PC-9 (cell line): Measurements from ENCODE around the gene COL21A1. TPM values are rescaled to one million over a fixed set of nuclear protein-coding genes. Genes with fewer than 3 reads are reported as not detected.

Experiments used
- BruUV-seq: library from RNA; stranded (reverse); fragments of 400-500 nt; replicated peaks from 2 replicates; lab custom pipeline; 2021; lab: Mats Ljungman, UMichigan
- CTCF ChIA-PET: fragments of 300-600 bp; sonication (Branson Sonifier 250); formaldehyde crosslinking; loops from one replicate; lab custom pipeline; 2022; ENCODE audit warnings: antibody characterized with exemption; lab: Charles Lee
- POLR2A ChIA-PET: fragments of 300-600 bp; sonication (Branson Sonifier 250); formaldehyde crosslinking; loops from one replicate; lab custom pipeline; 2022; ENCODE audit warnings: antibody characterized with exemption; ENCODE audit not compliant: unreplicated experiment; lab: Charles Lee
- DNase-seq, 2 experiments: peaks; one replicate each; pipeline versions ENCODE4 v3.0.0 to v3.0.0-alpha.2; 2015 to 2022; ENCODE audit warnings: mixed read lengths in 1 of 2
- H2AFZ ChIP-seq: fragments of 200-600 bp; sonication (generic); 2 replicates; pipeline ENCODE4 v1.8.1; 2017; ENCODE audit warnings: antibody characterized with exemption
- H3F3A ChIP-seq: fragments of 200-600 bp; sonication (generic); 2 replicates; pipeline ENCODE4 v1.8.1; 2017; ENCODE audit warnings: antibody characterized with exemption, mild to moderate bottlenecking, low read depth; ENCODE audit not compliant: insufficient read depth
- H3K27ac ChIP-seq: fragments of 200-600 bp; sonication (generic); 2 replicates; pipeline ENCODE4 v1.6.1; 2016; ENCODE audit warnings: mixed run types
- H3K27me3 ChIP-seq: fragments of 200-600 bp; sonication (generic); 2 replicates; pipeline ENCODE4 v1.6.1; 2016; ENCODE audit warnings: low read depth, mixed run types; ENCODE audit not compliant: insufficient read depth
- H3K36me3 ChIP-seq: fragments of 200-600 bp; sonication (generic); 2 replicates; pipeline ENCODE4 v1.6.1; 2016; ENCODE audit warnings: low read depth, mixed run types
- H3K4me1 ChIP-seq: fragments of 200-600 bp; sonication (generic); replicated peaks from 2 replicates; pipeline ENCODE4 v1.6.1; 2016; ENCODE audit warnings: mixed run types; ENCODE audit not compliant: insufficient read depth
- H3K4me2 ChIP-seq: fragments of 200-600 bp; sonication (generic); 2 replicates; pipeline ENCODE4 v1.6.1; 2017; ENCODE audit warnings: mixed run types
- H3K4me3 ChIP-seq: fragments of 200-600 bp; sonication (generic); 2 replicates; pipeline ENCODE4 v1.6.1; 2016; ENCODE audit warnings: mixed run types
- H3K79me2 ChIP-seq: fragments of 200-600 bp; sonication (generic); 2 replicates; pipeline ENCODE4 v1.6.1; 2017; ENCODE audit warnings: low read depth, mixed run types
- H3K9me2 ChIP-seq: fragments of 200-600 bp; sonication (generic); 2 replicates; pipeline ENCODE4 v1.8.1; 2017; ENCODE audit warnings: mild to moderate bottlenecking; ENCODE audit not compliant: insufficient read depth
- H3K9me3 ChIP-seq: fragments of 200-600 bp; sonication (generic); 2 replicates; pipeline ENCODE4 v1.8.1; 2016; ENCODE audit warnings: low read depth; ENCODE audit not compliant: insufficient read depth
- H4K20me1 ChIP-seq: fragments of 200-600 bp; sonication (generic); 2 replicates; pipeline ENCODE4 v1.8.1; 2017; ENCODE audit not compliant: insufficient read depth
- EZH2 ChIP-seq: fragments of 200-600 bp; sonication (generic); IDR thresholded peaks from 2 replicates; pipeline ENCODE4 v1.8.0; 2017; ENCODE audit warnings: antibody characterized with exemption, low read depth
- intact Hi-C: fragments of 100-400 bp; cut with micrococcal nuclease; formaldehyde crosslinking; loops from one replicate; pipeline ENCODE4 v1.10.0; 2022; ENCODE audit not compliant: unreplicated experiment
- total RNA-seq: library from RNA; stranded (reverse); gene quantifications from 2 replicates; pipeline ENCODE4 v1.2.3, GENCODE V29; 2021
- TF ChIP-seq, protein P1 (sequence below): fragments of 200-600 bp; sonication (generic); conservative IDR thresholded peaks from 2 replicates; pipeline ENCODE4 v1.6.1; 2017; ENCODE audit warnings: mixed run types, antibody characterized with exemption, mild to moderate bottlenecking, moderate library complexity

The COL21A1 gene
- total RNA-seq, 1 experiment from 2014 or later, result not detected

- no peak for DNase-seq
- H3K27me3 ChIP-seq, result peaks cover 11% of the 10 kb centered on the region
- H3F3A ChIP-seq, result no peaks in the 10 kb centered on the region
- no peaks in the 10 kb centered on the region for H3K36me3 ChIP-seq
- H3K9me2 ChIP-seq, result no peaks in the 10 kb centered on the region
- no peaks in the 10 kb centered on the region for H3K79me2 ChIP-seq
- TF ChIP-seq, protein P1, sequence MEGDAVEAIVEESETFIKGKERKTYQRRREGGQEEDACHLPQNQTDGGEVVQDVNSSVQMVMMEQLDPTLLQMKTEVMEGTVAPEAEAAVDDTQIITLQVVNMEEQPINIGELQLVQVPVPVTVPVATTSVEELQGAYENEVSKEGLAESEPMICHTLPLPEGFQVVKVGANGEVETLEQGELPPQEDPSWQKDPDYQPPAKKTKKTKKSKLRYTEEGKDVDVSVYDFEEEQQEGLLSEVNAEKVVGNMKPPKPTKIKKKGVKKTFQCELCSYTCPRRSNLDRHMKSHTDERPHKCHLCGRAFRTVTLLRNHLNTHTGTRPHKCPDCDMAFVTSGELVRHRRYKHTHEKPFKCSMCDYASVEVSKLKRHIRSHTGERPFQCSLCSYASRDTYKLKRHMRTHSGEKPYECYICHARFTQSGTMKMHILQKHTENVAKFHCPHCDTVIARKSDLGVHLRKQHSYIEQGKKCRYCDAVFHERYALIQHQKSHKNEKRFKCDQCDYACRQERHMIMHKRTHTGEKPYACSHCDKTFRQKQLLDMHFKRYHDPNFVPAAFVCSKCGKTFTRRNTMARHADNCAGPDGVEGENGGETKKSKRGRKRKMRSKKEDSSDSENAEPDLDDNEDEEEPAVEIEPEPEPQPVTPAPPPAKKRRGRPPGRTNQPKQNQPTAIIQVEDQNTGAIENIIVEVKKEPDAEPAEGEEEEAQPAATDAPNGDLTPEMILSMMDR, result no peak
- no peak for TF ChIP-seq EZH2
- intact Hi-C loops, result loop anchor here (10.0 kb wide), 1 partner anchor 143 kb away; no protein-coding TSS in a partner anchor
- H3K4me2 ChIP-seq, result peak overlapping the region; percentile 68
- ChIA-PET POLR2A (no interaction called here), CTCF (no interaction called here)
- no peaks in the 10 kb centered on the region; the same call in 1 of the 2 replicates for H4K20me1 ChIP-seq
- no peak overlapping the region for H3K27ac ChIP-seq
- BruUV-seq, result no TSS peak
- 0 out of 2 replicates have a peak overlapping the region, but pooled peaks have one; percentile 71 for H2AFZ ChIP-seq
- H3K4me1 ChIP-seq, result no peaks in the 10 kb centered on the region
- no peaks in the 10 kb centered on the region for H3K9me3 ChIP-seq
- peak overlapping the region; percentile 31; the same call in 1 of the 2 replicates for H3K4me3 ChIP-seq
These were observed 308 bp upstream of the COL21A1 start for GRCh38 chr6:56247654-56248122.

- H3K36me3 ChIP-seq, result no peaks in the 10 kb centered on the region
- no peaks in the 10 kb centered on the region for H3K9me2 ChIP-seq
- DNase-seq, result peak in 1 of 2 experiments; percentile 1
- intact Hi-C loops, result loop anchor here (10.0 kb wide), 1 partner anchor 142 kb away; no protein-coding TSS in a partner anchor
- POLR2A ChIA-PET, result no interaction called here
- H4K20me1 ChIP-seq, result no peaks in the 10 kb centered on the region; the same call in 1 of the 2 replicates
- BruUV-seq, result no TSS peak
- H2AFZ ChIP-seq, result peak overlapping the region; percentile 71; the same call in 1 of the 2 replicates
- H3F3A ChIP-seq, result no peaks in the 10 kb centered on the region
- H3K4me1 ChIP-seq, result no peaks in the 10 kb centered on the region
- no peak for TF ChIP-seq EZH2
- TF ChIP-seq, protein P1, result no peak
- peaks cover 11% of the 10 kb centered on the region for H3K27me3 ChIP-seq
- H3K79me2 ChIP-seq, result no peaks in the 10 kb centered on the region
- H3K9me3 ChIP-seq, result no peaks in the 10 kb centered on the region
- H3K4me2 ChIP-seq, result no peak overlapping the region; the same call in 1 of the 2 replicates
- H3K27ac ChIP-seq, result no peak overlapping the region
- H3K4me3 ChIP-seq, result no peak overlapping the region
- CTCF ChIA-PET, result no interaction called here
These were observed 869 bp downstream of the COL21A1 start for GRCh38 chr6:56246541-56246880.

- no peak overlapping the region for H3K27ac ChIP-seq
- TF ChIP-seq, protein P1, result no peak
- no peak for TF ChIP-seq EZH2
- no peaks in the 10 kb centered on the region for H3K9me3 ChIP-seq
- no peaks in the 10 kb centered on the region for H3K36me3 ChIP-seq
- H3K9me2 ChIP-seq, result no peaks in the 10 kb centered on the region
- no peak for DNase-seq
- H3K4me3 ChIP-seq, result no peak overlapping the region
- no peaks in the 10 kb centered on the region for H3K79me2 ChIP-seq
- ChIA-PET POLR2A (no interaction called here), CTCF (no interaction called here)
- peaks cover 11% of the 10 kb centered on the region for H3K27me3 ChIP-seq
- H3K4me1 ChIP-seq, result no peaks in the 10 kb centered on the region
- no peaks in the 10 kb centered on the region for H3F3A ChIP-seq
- no TSS peak for BruUV-seq
- H4K20me1 ChIP-seq, result no peaks in the 10 kb centered on the region; the same call in 1 of the 2 replicates
- intact Hi-C loops, result loop anchor here (10.0 kb wide), 1 partner anchor 141 kb away; no protein-coding TSS in a partner anchor
- H2AFZ ChIP-seq, result no peak overlapping the region
- H3K4me2 ChIP-seq, result no peak overlapping the region
These were observed 1.5 kb downstream of the COL21A1 start for GRCh38 chr6:56245903-56246351.
